Measurements from ENCODE around the gene NFKBIA.
"Not testable (repeated sequence)": the region's sequence is repeated elsewhere in the genome, so short reads cannot be mapped to it uniquely, and the experiment has no call there.

NFKBIA gene

DNA sequence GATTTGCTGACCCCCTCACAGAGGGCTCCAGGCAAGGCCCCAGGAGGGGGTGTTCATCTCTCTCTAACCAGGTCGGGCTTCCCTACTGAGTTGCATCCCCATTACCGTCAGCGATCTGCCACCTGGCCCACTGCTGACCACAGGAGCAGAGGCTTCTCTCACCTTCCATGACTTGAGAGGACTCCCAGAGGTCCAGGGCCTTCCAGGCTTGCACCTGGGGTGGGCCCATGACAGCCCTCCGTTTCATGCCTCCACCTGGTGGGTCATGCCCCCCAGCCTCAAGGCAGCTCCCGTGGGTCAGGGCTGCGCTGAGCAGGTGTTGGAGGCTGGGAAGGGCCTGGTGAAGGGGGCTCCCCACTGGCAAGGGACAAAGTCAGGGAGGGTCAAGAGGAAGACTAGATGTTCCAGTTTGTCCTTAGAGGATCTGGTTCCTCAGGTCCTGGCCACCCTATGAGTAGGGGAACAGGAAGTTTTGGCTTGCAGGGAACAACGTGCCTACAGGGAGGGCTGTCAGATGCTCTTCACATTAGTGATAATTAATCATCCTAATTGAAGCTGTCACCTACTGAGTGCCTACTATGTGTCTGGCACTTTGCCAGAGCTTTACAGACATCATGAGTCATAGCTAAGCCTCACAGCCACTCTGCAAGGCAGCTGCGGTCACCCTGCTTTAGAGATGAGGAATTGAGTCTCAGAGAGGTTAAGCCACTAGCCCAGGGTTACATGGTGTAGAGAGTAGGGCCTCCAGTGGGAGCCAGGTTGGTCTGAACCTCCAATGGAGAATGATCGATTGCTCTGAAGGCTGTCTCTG is 13.8 kb downstream of the NFKBIA start:
- no peak for DNase-seq (ENCODE audit: low spot score)

- no peak for DNase-seq (ENCODE audit: low spot score)
These were observed 15.3 kb downstream of the NFKBIA start for GRCh38 chr14:35389315-35389667.

GRCh38 chr14:35388656-35389314 is 15.8 kb downstream of the NFKBIA start:
- no peak for DNase-seq (ENCODE audit: low spot score)

GRCh38 chr14:35387713-35388579 is 16.6 kb downstream of the NFKBIA start:
- no peak for DNase-seq (ENCODE audit: low spot score)

GRCh38 chr14:35387219-35387618 is 17.3 kb downstream of the NFKBIA start:
- DNase-seq (ENCODE audit: low spot score), result no peak

GRCh38 chr14:35386673-35387125 is 17.9 kb downstream of the NFKBIA start:
- no peak for DNase-seq (ENCODE audit: low spot score)

DNA sequence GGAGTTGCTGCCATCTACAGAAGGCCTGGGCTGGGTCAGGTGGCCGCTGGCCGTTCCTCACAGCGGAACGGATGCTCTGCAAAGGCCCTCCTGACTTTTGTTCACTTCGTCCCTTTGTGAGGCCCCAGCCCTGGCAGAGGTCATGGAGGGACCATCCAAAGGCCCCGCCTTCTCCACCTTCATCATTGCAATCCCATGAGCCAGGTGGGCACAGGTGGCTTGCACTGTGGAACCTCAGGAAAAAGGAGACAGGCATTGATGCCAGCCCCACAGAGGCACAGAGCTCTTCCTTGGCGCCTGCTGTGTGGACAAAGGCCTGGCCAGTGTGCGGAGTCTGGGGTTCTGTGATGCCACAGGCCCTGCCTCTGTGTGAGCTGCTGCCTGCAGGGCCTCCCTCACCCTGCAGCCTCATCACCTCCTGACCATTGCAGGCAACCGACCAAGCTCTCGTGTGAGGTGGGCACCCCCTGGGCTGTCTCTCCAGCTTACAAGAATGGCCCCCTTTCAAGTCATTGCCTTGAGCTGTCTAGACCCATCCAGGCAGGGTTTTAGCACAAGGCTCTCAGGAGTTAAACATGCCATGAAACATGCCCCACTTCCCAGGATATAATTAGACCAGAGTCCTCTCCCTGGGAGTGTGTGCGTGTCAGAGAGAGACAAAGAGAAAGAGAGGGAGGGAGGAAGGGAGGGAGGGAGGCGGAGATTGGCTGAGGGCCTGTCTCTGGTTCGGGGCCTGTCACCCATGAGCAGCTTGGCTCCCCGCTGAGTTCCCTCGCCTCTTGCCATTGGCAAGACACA is 19.3 kb downstream of the NFKBIA start:
- DNase-seq (ENCODE audit: low spot score), result no peak

DNA sequence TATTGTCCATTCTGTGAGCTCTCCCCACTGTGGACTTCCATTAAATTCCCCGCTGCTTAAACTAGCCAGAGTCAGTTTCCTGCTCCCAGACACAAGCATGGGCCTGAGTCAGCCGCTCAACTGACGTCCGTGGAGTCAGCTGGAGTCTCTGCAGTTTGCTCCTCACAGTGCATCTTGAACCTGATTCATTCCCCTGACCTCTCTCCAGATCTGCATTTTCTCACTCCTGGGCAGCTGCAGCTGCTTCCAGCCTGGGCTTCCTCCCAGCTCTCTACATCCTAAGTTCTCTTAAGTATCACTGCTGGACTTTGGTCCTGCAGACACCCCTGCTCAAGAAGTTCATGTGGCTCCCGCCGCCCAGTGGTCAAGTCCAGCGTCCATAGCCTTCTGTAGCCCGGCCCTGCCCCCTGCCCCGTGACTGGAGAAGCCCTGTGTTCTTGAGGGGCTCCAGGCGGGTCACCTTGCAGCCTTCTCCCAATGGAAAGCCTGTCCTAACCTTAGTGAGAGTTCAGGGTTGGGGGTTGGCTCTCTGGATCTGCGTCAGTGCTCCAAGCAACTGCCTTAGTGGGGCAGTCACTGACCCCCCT is 20.0 kb downstream of the NFKBIA start:
- no peak for DNase-seq (ENCODE audit: low spot score)

- DNase-seq (ENCODE audit: low spot score), result no peak
These were observed 20.7 kb downstream of the NFKBIA start for GRCh38 chr14:35383569-35384454.

DNA sequence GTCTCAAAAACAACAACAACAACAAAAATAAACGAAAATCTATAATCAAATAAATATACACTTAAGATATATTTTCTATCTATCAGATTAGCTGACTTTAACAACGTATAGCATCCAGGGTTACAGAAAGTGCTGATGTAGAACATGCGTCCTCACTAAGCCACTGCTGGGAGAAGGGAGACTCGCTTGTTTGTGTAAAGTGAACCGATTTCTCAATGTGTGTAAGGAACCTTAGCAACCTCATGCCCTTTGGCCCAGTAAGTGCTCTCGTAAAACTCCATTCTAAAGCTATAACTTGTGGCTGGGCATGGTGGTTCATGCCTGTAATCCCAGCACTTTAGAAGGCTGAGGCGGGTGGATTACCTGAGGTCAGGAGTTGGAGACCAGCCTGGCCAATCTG is 23.8 kb downstream of the NFKBIA start:
- DNase-seq (ENCODE audit: low spot score), result no peak

DNA sequence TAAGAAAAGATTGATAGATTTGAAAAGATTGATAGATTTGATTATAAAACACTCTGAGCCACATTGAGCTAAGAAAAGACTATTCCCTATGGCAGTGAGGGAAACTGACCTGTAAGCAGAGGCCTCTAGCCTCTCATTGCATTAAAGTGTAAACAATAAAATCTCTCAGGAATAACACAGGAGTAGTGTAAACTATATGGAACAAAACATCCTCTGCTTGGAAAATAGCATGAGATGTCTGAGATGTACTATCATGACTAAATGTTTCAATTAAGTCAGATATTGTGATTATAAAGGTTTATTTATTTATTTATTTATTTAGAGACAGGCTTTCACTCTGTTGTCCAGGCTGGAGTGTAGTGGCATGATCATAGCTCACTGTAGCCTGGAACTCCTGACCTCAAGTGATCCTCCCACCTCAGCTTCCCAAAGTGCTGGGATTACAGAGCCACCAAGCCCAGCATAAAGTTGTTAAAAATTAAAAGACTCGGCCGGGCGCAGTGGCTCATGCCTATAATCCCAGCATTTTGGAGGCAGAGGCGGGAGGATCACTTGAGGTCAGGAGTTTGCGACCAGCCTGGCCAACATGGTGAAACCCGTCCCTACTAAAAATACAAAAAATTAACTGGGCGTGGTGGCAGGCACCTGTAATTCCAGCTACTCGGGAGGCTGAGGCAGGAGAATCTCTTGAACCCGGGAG is 25.2 kb downstream of the NFKBIA start:
- DNase-seq (ENCODE audit: low spot score), result not testable (repeated sequence)

GRCh38 chr14:35378425-35379233 is 25.9 kb downstream of the NFKBIA start:
- no peak for DNase-seq (ENCODE audit: low spot score)

DNA sequence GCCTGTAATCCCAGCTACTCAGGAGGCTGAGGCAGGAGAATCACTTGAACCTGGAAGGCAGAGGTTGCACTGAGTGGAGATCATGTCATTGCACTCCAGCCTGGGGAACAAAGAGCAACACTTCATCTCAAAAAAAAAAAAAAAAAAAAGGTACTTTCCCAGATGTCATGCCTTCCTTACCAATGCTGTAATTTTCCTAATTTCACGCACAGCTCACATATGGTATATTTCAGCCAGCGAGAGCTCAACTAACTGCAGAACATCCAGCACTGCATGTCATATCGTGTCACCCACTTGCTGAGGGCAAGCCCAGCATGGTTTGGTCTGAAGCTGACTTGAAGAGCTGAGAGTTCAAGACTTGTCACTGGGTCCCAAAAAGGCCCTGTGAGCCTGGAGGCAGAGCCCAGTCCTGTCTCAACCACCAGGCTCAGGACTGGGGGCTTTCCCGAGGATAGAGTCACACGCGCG is 29.0 kb downstream of the NFKBIA start:
- no peak for DNase-seq (ENCODE audit: low spot score)

GRCh38 chr14:35374263-35374712 is 30.3 kb downstream of the NFKBIA start:
- no peak for DNase-seq (ENCODE audit: low spot score)

GRCh38 chr14:35373208-35373607 is 31.3 kb downstream of the NFKBIA start:
- DNase-seq (ENCODE audit: low spot score), result not testable (repeated sequence)

GRCh38 chr14:35370969-35371368 is 33.6 kb downstream of the NFKBIA start:
- no peak for DNase-seq (ENCODE audit: low spot score)

GRCh38 chr14:35369701-35370191 is 34.8 kb downstream of the NFKBIA start:
- no peak for DNase-seq (ENCODE audit: low spot score)

- DNase-seq (ENCODE audit: low spot score), result no peak
These were observed 35.8 kb downstream of the NFKBIA start for GRCh38 chr14:35368583-35369392.

Measured in HuH-7.5 (cell line).